Endothelial cell of hepatic sinusoid (primary cell): Measurements from ENCODE around the gene FARP1.
"Not testable (repeated sequence)": the region's sequence is repeated elsewhere in the genome, so short reads cannot be mapped to it uniquely, and the experiment has no call there.

Experiments
- in situ Hi-C: cut with HindIII; loops from 2 replicates; pipeline ENCODE4 v1.10.0; 2017; ENCODE audit warnings: low sequenced_read_pairs

Gene FARP1

DNA sequence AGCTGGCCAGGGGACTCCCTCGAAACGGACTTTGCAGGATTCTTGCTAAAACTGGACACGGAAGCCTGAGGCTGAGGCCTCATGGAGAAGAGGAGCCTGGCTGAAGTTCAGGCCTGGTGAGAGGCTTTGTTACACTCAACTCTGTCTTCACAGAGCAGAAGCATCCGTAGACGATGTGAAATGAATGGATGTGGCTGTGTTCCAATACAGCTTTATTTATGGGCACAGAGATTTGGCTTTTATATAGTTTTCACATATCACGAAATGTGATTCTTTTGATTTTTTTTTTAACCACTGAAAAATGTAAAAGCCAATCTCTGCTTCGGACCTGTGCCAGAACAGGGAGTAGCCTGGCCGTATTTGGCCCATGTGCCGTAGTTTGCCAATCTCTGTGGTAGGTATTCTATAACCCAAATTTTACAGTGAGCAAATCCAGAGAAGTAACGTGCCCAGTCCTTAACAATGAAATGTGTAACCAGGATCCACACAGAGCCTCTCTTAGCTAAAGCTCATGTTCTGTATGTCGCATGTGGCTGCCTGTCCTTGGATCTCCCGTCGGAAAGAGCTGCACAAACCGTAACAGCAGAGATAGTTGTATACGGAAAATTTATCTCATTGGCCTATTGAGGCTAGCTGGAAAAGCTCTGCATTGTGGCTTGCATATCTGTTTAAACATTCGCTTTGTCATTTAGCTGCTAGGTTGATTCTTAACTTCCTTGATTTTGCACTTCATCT is 205.7 kb downstream of the FARP1 start:
- in situ Hi-C loops: no loop called here

DNA sequence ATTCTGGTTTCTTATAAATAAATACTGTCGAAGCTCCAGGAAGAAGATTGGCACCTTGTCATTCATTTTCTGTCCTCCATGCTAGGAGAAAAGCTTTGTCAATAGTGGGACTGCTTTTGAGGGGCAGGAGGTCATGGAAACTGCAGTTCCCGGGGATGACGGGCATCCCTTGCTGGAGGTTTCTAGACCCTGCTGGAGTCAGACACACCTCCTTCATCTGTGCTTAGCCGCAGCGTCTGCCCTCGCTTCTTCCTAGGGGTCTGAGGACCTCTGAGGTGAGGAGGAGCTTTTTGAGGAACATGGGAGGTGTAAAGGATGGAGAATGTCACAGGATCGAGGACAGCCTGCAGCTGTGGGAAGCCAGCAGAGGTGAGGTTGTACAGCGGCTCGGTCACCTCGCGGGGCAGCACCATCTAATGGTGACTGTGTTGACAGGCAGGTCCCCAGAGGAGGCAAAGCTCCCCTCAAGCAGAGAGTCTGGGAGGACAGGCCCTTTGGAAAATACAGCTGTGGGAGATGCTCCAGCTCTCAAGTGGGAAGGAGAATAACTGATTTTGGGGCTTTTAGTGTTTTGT is 206.9 kb downstream of the FARP1 start:
- in situ Hi-C loops: no loop called here

DNA sequence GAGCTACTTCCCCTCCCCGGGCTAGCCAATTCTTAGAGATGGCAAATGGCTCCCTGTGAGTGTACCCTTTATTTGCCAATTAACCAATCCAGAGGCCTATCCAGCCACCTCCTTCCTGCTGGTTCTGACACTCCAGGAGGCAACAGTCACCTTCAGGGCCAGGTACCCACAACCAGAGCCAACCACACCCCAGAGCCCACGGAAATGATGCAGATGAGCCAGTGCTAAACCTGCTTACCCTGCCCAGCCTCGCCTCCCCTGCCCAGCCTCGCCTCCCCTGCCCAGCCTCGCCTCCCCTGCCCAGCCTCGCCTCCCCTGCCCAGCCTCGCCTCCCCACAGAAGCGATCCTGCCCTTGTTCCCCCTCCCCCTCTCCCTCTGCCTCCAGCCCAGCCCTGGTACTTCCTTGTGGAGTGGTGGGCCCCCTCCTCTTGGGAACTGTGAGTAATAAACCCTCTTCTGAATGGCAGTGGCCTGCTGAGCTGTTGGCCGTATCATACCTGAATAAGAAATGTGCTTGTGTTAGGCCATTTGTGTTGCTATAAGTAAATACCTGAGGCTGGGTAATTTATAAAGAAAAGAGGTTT is 207.9 kb downstream of the FARP1 start:
- in situ Hi-C loops: no loop called here

DNA sequence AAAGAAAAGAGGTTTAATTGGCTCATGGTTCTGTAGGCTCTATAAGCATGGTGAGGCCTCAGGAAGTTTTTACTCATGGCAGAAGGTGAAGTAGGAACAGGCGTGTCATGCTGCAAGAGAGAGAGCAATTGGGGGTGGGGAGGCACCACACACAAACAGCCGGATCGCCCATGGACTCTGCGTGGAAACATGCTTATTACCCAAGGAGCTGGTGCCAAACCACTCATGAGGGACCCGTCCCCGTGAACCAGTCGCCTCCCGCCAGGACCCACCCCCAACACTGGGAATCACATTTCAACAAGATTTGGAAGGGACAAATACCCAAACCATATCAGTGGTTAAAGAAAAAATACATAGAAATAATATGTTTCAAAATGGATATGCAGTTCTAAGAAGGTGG is 208.7 kb downstream of the FARP1 start:
- in situ Hi-C loops: no loop called here

DNA sequence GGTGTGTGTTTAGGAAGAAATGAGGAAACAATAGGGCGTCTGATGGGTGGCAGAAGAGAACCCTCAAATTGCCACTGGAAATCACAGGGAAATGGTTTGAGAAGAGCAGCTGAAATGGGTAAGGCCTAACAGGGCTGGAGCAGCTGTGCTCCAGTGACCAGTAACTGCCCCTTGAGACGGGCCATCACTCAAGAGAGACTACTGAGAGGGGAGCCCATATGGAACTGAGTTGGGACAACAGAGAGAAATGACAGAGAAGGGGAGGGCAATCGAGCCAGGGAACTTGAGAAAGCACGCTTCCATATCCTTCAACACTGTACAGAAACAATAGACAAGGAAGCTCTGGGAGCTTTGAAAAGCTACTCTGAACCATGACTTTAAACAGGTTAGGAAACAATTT is 209.3 kb downstream of the FARP1 start:
- in situ Hi-C loops: no loop called here

DNA sequence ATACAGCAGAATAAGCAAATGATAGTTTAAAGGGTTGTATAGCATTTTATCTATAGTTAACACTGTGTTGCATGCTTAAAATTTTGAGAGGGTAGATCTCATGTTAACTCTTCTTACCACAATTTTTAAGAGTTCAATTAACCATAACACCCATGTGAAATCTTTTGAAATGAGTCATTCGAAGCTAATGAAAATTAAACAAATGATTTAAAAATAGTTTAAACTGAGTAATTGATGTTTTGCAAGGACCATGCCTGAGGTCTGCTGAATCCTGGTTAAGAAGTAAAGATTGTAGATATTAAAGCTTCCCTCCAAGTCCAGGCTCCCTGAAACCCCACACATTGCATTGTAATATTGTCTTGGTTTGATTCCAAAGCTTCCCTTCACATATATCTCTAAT is 210.9 kb downstream of the FARP1 start:
- in situ Hi-C loops: no loop called here

DNA sequence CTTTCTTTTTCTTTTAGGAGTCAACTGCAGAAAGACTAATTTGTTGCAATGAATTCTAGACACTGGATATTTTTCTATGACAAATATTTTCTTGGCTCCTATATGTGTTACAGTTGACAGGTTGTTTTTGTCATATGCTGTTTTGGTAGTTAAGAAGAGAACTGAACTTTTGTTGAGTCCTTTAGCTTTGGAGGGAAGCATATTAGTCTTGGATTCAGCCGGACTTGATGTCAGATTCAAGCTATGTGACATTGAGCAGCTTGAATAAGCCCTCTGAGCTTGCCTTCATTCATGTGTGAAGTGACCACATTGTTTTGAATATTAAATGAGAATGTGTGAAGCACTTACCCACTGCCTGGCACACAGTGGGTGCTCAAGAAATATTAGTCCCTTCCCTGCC is 216.0 kb downstream of the FARP1 start:
- in situ Hi-C loops: no loop called here

DNA sequence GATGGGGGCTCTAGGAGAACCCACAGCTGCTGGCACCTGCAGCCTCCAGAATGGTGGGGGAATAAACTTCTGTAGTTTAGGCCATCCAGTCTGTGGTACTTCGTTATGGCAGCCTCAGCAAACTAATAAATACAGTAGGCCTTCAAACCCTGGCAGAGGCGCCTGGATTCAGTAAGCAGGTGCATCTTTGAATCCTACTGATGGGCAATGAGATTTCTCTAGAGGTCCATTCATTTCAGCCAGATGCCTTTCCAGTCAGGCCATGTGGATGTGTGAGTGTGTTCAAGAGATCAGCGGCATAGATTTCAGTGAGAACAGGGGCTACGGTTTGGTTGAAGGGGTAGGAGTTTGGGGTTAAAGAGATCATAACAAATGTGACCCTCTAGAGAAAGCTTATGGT is 217.7 kb downstream of the FARP1 start:
- in situ Hi-C loops: no loop called here

DNA sequence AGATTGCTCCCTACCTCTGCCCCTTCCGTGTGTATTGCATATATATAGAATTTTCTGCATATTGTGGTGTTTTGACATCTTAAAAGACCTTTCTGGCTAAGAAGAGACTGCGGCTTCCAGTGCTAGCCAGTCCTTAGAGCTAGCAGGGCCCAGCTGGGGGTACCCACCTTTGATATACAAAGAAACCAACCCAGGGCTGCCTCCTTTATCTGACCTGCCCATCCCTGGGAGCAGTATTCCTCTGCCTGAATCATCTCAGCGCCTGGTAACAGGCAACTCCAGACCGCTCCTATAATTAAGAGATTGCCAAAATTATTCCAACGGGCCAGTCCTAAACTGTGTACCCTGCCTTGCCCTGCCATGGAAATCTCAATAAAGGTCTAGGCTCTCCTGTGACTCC is 220.4 kb downstream of the FARP1 start:
- in situ Hi-C loops: no loop called here

DNA sequence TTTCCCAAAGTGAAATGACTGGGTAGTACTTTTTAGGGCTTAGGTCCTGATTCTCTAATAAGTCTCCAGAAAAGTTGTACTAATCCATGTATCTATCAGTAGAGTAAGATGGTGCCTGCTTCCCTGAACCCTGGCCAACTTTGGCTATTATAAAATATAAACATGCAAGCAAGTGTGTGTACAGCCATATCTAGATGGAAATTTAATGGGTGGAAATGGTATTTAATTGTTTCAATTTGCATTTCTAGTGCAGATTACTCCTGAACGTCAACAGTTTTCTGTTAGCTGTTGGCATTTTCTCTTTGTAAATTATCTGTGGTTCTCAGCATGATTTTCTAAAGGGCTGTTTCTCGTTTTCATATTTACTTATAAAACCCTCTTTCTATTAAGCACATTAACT is 221.3 kb downstream of the FARP1 start:
- in situ Hi-C loops: no loop called here

DNA sequence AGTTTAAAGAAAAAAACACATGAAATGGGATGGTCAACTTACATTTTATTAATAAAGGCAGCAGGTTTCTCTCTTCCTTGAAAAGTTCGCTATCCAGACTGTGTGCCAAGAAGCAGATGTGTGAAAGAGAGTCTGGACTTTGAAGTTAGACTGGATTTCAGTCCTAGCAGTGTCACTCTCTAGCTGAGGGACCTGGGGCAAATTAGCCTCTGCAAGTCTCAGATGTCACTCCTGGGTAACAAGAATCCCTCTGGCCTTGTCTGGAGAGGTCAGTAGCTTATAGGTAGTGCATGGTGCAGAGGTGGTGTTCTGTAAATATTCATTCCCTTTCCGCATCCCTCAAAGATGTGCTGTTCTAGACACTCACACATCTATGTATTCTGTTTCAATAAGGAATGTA is 221.8 kb downstream of the FARP1 start:
- in situ Hi-C loops: no loop called here

DNA sequence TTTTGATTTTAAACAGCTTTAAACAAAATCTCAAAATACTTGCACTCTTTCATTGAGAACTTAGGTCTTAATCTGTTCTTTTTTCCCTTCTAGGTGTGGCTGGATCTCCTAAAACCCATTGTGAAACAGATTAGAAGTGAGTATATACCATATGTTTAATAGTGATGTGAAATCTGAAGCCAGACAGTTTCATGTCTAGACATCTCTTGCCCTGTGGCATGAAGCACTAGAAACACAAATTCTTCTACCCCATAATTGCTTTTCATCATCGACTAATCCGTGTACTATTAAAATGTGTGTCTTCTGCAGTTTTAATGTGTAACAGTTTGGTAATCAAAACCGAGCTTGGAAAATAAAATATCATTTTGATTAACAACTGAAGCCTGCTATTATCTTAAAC is 222.4 kb downstream of the FARP1 start:
- in situ Hi-C loops: no loop called here

DNA sequence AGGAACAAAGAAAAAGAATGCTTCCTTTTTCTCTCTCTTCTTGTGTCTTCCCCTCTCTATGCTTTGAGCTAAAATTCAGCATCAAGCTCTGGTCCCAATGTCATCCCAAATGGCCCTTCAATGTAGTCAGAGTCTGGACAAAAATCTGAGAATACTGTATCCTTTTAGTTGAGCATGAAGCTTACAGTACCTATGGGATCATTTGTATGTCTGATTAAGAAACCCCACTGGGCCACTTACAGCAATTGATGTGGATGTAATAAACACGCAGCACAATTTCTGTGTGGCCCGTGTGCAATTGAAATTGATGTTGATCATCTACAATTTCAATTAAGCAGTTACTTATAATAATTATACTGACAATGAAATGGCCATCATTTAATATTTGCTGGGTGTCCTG is 223.1 kb downstream of the FARP1 start:
- in situ Hi-C loops: no loop called here

DNA sequence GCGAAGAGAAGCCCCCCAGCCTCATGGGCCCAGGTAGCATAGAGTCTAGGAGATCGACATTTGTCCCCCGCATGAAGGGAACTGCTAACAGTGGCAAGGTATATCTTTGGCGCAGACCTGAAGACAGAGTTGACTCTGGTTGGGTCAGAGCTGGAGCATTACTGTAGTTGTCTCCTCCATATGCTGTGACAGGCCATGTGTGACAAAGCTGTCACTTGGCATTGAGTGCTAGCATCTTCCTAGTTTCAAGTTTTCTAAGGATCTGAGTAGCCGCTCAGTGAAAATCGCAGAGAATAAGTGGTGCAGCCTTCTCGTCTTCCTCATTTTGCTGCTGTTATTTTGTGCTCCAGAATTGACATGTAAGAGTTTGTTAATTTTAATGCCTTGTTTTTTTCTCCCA is 223.5 kb downstream of the FARP1 start:
- in situ Hi-C loops: no loop called here

DNA sequence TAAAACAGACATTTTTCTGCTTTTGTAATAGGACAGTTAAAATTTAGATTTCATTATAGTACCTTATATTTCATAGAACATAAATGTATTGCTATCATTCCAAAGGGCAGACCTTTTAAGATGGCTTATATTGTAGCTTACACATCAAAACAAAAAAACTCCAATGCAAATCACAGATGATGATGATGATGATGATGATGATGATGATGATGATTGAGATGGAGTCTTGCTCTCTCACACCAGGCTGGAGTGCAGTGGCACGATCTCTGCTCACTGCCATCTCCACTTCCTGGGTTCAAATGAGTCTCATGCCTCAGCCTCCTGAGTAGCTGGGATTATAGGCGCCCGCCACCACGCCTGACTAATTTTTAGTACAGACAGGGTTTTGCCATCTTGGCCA is 224.1 kb downstream of the FARP1 start:
- in situ Hi-C loops: no loop called here

DNA sequence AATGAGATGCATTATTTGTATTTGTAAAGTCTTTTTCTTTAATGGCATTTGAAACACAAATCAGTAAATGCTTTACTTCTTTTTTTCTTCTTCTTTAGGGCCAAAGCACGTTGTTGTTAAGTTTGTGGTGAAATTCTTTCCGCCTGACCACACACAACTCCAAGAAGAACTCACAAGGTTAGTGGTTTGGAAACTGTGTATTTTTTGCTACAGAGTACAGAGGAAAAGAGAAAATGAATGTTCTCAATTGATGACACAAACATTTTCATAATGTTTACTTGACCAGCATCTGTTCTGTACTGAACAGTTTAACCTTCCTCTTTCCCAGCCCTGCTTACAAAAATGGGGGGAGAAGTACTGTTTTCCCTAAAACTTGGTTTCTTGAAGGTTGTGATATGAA is 225.1 kb downstream of the FARP1 start:
- in situ Hi-C loops: no loop called here

DNA sequence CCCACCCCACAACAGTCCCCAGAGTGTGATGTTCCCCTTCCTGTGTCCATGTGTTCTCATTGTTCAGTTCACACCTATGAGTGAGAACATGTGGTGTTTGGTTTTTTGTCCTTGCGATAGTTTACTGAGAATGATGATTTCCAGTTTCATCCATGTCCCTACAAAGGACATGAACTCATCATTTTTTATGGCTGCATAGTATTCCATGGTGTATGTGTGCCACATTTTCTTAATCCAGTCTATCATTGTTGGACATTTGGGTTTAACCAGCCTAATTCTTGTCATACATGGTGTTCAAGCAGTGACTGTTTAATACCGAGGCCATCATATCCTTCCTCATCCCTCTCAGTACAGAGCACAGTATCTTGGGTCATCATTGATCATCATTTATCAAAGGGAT is 226.6 kb downstream of the FARP1 start:
- in situ Hi-C loops: not testable (repeated sequence)

DNA sequence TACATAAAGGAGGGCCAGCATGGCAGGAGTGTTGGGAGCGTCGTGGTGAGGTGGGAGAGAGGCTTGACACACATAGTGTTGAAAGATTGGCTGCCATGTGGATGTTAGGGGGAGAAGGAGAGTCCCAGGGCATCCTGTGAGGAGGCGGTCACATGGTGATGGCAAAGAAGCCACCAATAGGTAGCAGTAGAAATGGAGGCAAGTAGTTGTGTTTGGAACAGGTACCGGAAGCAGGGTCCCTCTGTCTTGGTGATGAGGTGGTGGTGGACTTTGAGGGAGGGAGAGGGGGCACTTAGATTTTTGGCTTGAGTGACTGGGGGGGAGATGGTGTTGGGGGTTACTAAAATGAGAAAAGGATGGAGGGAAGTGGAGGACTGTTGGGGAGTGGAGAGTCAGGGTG is 227.4 kb downstream of the FARP1 start:
- in situ Hi-C loops: no loop called here

DNA sequence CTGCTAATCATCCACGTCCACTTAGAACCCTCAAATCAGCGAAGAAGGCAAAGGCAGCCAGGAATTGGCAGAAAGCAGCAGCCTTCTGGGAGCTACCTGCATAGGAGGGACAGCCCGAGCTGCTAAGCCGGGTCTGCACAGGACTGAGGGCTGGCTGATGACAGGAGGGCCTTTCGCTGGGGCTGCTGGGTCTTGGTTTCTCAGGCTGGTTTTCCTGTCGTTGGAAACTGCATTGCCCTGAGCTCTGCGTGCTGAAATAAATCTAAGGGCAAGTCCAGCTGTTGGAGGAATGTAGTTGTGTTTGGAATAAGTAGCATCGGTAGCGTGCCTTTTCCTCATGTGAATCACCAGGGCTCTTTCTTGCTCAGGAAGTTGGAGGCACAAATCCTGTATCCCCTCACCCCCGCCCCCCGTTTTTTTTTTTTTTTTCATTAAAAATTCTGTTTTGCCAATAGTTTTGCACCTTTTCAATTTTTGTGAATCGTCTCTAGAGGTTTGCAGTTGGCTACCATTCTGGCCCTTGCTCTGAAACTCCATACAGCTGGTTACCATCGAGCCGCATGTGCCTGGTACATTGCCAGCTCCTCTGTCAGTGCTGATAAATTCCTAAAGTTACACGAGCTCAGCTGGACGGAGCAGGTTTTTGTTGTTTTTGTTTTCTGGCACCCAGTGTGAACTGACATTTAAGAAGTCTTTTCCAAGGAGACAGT is 228.1 kb downstream of the FARP1 start:
- in situ Hi-C loops: no loop called here

DNA sequence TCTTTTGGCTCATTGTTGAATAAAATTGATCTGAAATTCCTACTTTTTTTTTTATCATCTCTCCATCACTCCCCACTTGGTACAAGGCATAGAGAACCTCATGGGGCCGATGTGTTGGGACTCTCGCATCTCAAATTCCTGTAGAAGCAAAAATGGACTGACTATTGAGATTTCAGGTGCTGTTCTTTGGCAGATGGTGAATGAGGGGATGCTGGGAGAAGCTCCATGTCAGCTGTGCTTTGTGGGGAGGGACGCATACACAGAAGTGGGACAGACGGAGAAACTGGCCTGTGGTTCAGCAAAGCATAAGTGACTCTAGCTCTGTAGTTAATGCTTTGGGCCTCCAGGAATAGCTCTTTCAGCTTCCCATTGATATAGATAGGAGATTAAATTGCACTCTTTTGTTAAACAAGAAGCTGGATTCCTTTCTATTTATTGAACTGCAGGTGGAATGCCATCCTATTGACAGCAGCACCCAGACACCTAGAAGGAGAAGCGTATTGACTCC is 228.7 kb downstream of the FARP1 start:
- in situ Hi-C loops: no loop called here

DNA sequence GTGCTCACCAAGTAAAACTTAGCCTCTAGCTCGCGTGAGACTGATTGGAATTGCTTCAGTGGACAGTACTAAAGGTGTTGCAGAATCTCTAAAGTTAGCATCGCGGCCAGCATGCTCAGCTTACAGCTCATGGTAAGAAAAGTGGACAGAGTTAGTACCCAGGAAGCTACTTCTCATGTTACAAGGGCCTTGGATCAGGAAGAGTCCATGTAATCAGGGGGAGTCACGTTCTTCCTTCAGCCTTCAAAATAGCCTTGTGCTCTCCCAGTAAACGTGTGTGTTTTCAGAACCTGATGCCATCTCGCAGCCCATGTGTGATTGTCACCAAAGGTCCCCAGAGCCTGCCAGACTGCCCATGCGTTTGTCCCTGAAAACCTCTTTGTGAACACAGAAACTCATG is 230.0 kb downstream of the FARP1 start:
- in situ Hi-C loops: no loop called here

DNA sequence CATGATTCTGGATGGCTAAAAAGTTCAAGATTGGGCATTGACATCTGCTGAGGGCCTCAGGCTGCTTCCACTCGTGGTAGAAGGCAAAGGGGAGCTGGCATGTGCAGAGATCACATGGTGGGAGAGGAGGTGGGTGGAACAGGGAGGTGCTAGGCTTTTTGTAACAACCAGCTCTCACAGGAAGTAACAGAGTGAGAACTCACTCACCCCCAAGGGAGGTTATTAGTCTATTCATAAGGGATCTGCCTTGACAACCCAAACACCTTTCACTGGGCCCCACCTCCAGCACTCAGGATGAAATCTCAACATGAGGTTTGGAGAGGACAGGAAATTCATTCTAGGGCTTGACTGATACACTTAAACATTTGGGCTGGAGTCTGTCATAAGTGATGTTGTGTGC is 231.9 kb downstream of the FARP1 start:
- in situ Hi-C loops: no loop called here
